ENCODE results near the gene SCIN. TPM values are rescaled to one million over a fixed set of nuclear protein-coding genes. Genes with fewer than 3 reads are reported as not detected.

Gene SCIN
- total RNA-seq, 1 experiment from 2014 or later: 5.6 TPM

GRCh38 chr7:12648704-12649261 is 78.3 kb downstream of the SCIN start:
- H3K36me3 ChIP-seq (ENCODE audit: control insufficient read depth, insufficient read depth, low read length): no peaks in the 10 kb centered on the region
- no peaks in the 10 kb centered on the region for H3K4me1 ChIP-seq (ENCODE audit: control insufficient read depth, insufficient read depth, low read length)
- no peak for ATAC-seq
- ChIA-PET CTCF (no interaction called here), POLR2A (no interaction called here)
- TF ChIP-seq TCF7L2 (IDR thresholded peaks at IDR 0.05; ENCODE audit: low read depth, low read length): no peak
- no peak for TF ChIP-seq REST (IDR thresholded peaks at IDR 0.05; ENCODE audit: insufficient read depth in 1 of 2, low read depth in 2 of 2, low read length in 1 of 2)
- TF ChIP-seq POLR2AphosphoS5 (IDR thresholded peaks at IDR 0.05; ENCODE audit: low read depth, low read length): no peak
- TF ChIP-seq SIN3A (IDR thresholded peaks at IDR 0.05; ENCODE audit: borderline replicate concordance, insufficient read depth, low read depth, low read length): no peak
- no peak for TF ChIP-seq CTCF (IDR thresholded peaks at IDR 0.05)
- intact Hi-C loops (cut with micrococcal nuclease; ENCODE audit: unreplicated experiment): no loop called here
- H3K9me3 ChIP-seq (ENCODE audit: control insufficient read depth, insufficient read depth, low read depth, low read length): no peaks in the 10 kb centered on the region; the same call in 1 of the 2 replicates
- BruUV-seq (replicated peaks): no TSS peak
- in situ Hi-C loops (cut with HindIII; ENCODE audit: low pct_unique_long_range_greater_than_20kb, low sequenced_read_pairs): no loop called here
- no peak overlapping the region for H3K4me3 ChIP-seq (ENCODE audit: low read depth in 2 of 2, low read length in 2 of 2)
- no peak for DNase-seq (ENCODE audit: low read depth, low spot score)
- no peak overlapping the region for H3K27ac ChIP-seq (ENCODE audit: low read length)
- no peaks in the 10 kb centered on the region for H3K27me3 ChIP-seq (ENCODE audit: control insufficient read depth, insufficient read depth, low read length)

- DNase-seq (ENCODE audit: low read depth, low spot score): no peak
- intact Hi-C loops (cut with micrococcal nuclease; ENCODE audit: unreplicated experiment): no loop called here
- Histone ChIP-seq H3K27ac (ENCODE audit: low read length) (no peak overlapping the region), H3K27me3 (ENCODE audit: control insufficient read depth, insufficient read depth, low read length) (no peaks in the 10 kb centered on the region), H3K4me1 (ENCODE audit: control insufficient read depth, insufficient read depth, low read length) (no peaks in the 10 kb centered on the region), H3K36me3 (ENCODE audit: control insufficient read depth, insufficient read depth, low read length) (no peaks in the 10 kb centered on the region), H3K4me3 (ENCODE audit: low read depth in 2 of 2, low read length in 2 of 2) (no peak overlapping the region), H3K9me3 (ENCODE audit: control insufficient read depth, insufficient read depth, low read depth, low read length) (no peaks in the 10 kb centered on the region; the same call in 1 of the 2 replicates)
- ChIA-PET POLR2A (no interaction called here), CTCF (no interaction called here)
- no peak for ATAC-seq
- TF ChIP-seq CTCF (IDR thresholded peaks at IDR 0.05) (no peak), POLR2AphosphoS5 (IDR thresholded peaks at IDR 0.05; ENCODE audit: low read depth, low read length) (no peak), TCF7L2 (IDR thresholded peaks at IDR 0.05; ENCODE audit: low read depth, low read length) (no peak), REST (IDR thresholded peaks at IDR 0.05; ENCODE audit: insufficient read depth in 1 of 2, low read depth in 2 of 2, low read length in 1 of 2) (no peak), SIN3A (IDR thresholded peaks at IDR 0.05; ENCODE audit: borderline replicate concordance, insufficient read depth, low read depth, low read length) (no peak)
- in situ Hi-C loops (cut with HindIII; ENCODE audit: low pct_unique_long_range_greater_than_20kb, low sequenced_read_pairs): no loop called here
- BruUV-seq (replicated peaks): no TSS peak
Measured at GRCh38 chr7:12649348-12649747, 78.8 kb downstream of the SCIN start.

Measured in Panc1 (cell line).